PFSK-1 (cell line): ENCODE measurements around the gene EML2.
A peak's percentile ranks its signal among the peaks of the same experiment; 100 is the strongest.

Experiments used
- FOXP2 ChIP-seq: optimal IDR thresholded peaks from 2 replicates; pipeline ENCODE3; 2011; ENCODE audit warnings: borderline replicate concordance, control low read depth, inconsistent platforms; ENCODE audit not compliant: insufficient read depth; ENCODE audit errors: extremely low read length, extremely low read depth
- POLR2AphosphoS5 ChIP-seq: IDR thresholded peaks from 2 replicates; pipeline ENCODE4 v1.6.1; 2012; ENCODE audit warnings: low read depth, mild to moderate bottlenecking, control low read depth, low read length, moderate library complexity
- REST ChIP-seq, 2 experiments: IDR thresholded peaks; 2 replicates each; pipeline versions ENCODE4 v1.6.1 to v1.8.0; 2011 to 2012; ENCODE audit warnings: low read depth in 2 of 2, low read length in 2 of 2, control low read depth in 1 of 2, inconsistent platforms in 1 of 2, mild to moderate bottlenecking in 1 of 2, moderate library complexity in 1 of 2; ENCODE audit not compliant: insufficient read depth in 1 of 2
- SIN3A ChIP-seq: IDR thresholded peaks from 2 replicates; pipeline ENCODE4 v1.6.1; 2012; ENCODE audit warnings: mild to moderate bottlenecking, low read length, moderate library complexity, borderline replicate concordance; ENCODE audit not compliant: insufficient read depth
- TAF1 ChIP-seq: IDR thresholded peaks from 2 replicates; pipeline ENCODE4 v1.6.1; 2012; ENCODE audit warnings: low read length, control low read depth, borderline replicate concordance; ENCODE audit not compliant: insufficient read depth

The EML2 gene

DNA sequence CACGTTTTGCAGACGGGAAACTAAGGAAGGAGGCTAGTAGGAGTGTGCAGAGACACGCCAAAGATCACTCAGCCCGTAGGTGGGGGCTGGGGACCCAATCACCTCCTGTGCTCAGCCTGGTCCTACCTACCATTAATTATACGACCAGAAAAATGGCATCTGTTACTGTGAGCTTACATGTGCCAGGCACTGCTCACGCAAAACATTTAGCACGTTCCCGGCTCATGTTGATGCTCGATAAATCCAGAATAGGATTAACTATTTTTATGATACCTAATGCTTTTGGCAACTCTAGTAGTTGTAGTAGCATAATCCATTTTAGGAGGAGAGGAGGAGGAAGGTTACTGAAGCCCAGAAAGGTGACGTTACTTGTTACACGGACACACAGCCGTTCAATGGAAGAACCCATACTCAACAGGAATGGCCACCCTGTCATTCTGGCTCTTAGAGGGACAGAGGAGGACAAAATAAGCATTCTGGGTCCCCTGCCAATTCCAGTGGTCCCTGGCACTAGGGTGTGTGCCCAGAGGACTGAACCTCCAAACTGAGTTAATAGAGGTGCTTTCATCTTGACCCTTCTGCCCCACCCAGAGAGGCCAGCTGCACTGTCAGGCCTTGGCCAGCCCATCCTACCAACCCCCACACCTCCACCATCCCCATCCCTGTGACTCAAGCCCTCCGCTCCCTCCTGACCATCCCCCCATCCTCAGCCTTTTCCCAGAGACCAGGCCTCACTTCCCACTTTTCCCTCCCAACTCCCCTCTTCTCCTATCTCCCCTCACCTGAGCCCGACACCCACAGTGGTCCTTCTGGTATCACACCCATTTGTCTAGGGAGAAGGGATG lies 5.0 kb upstream of the EML2 start:
- TF ChIP-seq SIN3A (no peak), POLR2AphosphoS5 (no peak)

- TF ChIP-seq REST (IDR thresholded peaks at IDR 0.05; ENCODE audit: insufficient read depth in 1 of 2, low read depth in 2 of 2, low read length in 2 of 2) (no peak), FOXP2 (peak; percentile 77), POLR2AphosphoS5 (no peak), TAF1 (no peak)
Observed at GRCh38 chr19:45643024-45643926, 4.1 kb upstream of the EML2 start.

DNA sequence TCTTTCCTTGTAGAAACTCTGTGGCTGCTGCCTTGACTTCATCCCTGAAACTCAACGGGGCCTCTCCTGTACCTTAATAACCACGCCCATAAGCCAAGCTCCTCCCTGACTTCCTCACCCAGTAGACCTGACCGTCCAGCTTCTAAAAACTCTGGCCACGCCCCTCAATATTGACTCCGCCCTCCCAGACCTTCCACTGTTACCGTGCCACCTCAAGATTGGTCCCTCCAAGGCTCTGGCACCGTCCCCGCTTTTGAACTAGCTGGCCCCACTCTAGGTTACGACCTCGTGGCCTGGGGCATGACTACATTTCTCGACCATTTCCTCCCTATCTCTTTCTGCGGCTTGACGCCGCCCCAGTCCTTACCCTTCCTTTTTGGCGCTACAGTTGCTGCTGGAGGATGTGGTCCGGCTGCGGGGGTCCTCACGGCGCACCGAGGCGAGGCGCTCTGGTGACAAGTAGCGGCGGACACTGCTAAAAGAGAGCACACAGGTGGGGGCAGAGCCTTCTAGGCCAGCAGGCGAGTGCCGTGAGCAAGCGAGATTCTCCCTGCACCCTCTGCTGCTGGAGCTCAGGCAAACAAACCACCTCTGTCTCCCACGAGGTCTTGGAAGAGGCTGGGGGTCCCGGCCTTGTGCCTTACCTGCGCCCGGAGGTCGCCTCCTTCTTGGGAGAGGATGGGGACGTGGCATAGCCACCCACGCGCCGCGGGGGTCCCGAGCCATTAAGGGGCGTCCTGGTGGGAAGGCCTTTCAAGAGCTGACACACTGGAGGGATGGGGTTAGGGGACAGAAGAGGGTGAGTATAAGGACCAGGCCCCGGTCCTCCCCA lies 2.3 kb upstream of the EML2 start:
- TF ChIP-seq POLR2AphosphoS5 (peak; percentile 59; the same call in 1 of the 2 replicates), TAF1 (peak; percentile 62; the same call in 1 of the 2 replicates), FOXP2 (no peak), SIN3A (no peak), REST (IDR thresholded peaks at IDR 0.05; ENCODE audit: insufficient read depth in 1 of 2, low read depth in 2 of 2, low read length in 2 of 2) (0 out of 4 replicates have a peak, but pooled peaks of 1 of the 2 experiments have one; percentile 44)

- TF ChIP-seq SIN3A (no peak), TAF1 (no peak), POLR2AphosphoS5 (no peak), FOXP2 (no peak), REST (IDR thresholded peaks at IDR 0.05; ENCODE audit: insufficient read depth in 1 of 2, low read depth in 2 of 2, low read length in 2 of 2) (no peak)
Observed at GRCh38 chr19:45640849-45641273, 1.7 kb upstream of the EML2 start.

DNA sequence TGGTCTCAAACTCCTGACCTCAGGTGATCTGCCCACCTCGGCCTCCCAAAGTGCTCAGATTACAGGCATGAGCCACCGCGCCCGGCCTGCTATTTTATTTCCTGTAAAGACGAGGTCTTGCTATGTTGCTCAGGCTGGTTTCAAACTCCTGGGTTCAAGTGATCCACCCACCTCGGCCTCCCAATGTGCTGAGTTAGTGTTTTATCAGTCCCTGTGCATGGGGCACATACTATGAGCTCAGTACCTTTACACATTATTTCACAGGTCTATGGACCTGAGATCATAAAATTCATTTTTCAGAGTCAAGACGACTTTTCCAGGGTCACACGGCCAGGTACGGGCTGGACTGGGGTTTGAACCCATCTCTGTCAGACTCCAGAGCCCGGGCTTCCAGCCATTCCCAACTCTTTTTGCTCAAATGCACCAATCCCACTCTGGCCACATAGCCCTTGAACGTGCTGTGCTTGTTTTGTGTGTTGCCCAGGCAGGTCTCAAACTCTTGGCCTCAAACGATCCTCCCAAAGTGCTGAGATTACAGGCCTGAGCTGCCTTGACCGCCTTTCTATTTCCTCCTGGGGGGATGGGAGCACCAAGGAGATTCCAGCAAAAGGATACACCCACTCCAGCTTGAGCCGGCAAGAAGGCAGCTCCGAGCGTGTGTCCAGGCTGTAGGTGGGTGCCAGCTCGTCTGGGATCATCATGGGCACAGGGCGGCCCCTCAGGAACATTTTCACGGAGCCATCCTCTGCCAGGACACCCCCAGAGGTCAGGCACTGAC lies 1.1 kb downstream of the EML2 start:
- TF ChIP-seq TAF1 (no peak), SIN3A (no peak), REST (IDR thresholded peaks at IDR 0.05; ENCODE audit: insufficient read depth in 1 of 2, low read depth in 2 of 2, low read length in 2 of 2) (no peak), POLR2AphosphoS5 (no peak), FOXP2 (no peak)
